Sigmoid colon (tissue), 4 donors: ENCODE results near the gene SEMA4A.

Experiments
- EP300 ChIP-seq, 4 donors: sonication (generic); formaldehyde crosslinking; IDR thresholded peaks; one replicate each; pipeline ENCODE4 v1.6.1; 2017; ENCODE audit warnings: antibody characterized with exemption in 4 of 4
- POLR2A ChIP-seq, 2 donors: fragments of 450-650 bp; IDR thresholded peaks; one replicate each; pipeline ENCODE4 v1.6.1; 2016; ENCODE audit warnings: antibody characterized with exemption in 2 of 2, mild to moderate bottlenecking in 2 of 2, moderate library complexity in 2 of 2
- TF ChIP-seq, protein P1 (sequence below), 4 experiments: fragments of 450-650 bp in 3 of 4; fragments of 200-600 bp in 1 of 4; IDR thresholded peaks; one replicate each; pipeline ENCODE4 v1.5.1; 2016 to 2019; ENCODE audit warnings: antibody characterized with exemption in 4 of 4, mild to moderate bottlenecking in 3 of 4, moderate library complexity in 2 of 4

DNA sequence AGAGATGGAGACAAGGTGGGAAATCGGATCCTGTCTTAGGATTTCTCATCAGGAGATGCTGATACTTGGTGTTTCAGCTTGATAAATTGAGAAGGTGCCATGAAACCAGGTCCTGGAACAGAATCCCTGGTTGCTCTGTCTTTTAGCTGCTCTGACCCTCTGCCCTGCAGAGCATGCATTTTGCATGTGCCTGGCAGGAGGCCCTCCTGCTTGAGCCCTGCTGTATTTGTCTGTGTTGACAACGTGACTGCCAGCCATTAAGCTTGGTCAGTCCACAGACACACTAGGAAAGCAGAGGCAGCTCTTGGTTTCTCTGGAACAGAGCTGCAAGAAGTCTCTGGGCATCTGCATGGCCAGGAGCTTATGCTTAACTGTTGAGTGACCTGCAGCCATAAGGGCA is 43.1 kb downstream of the SEMA4A start:
- TF ChIP-seq POLR2A (IDR thresholded peaks at IDR 0.05) (no peak), EP300 (IDR thresholded peaks at IDR 0.05) (no peak)
- TF ChIP-seq, protein P1, sequence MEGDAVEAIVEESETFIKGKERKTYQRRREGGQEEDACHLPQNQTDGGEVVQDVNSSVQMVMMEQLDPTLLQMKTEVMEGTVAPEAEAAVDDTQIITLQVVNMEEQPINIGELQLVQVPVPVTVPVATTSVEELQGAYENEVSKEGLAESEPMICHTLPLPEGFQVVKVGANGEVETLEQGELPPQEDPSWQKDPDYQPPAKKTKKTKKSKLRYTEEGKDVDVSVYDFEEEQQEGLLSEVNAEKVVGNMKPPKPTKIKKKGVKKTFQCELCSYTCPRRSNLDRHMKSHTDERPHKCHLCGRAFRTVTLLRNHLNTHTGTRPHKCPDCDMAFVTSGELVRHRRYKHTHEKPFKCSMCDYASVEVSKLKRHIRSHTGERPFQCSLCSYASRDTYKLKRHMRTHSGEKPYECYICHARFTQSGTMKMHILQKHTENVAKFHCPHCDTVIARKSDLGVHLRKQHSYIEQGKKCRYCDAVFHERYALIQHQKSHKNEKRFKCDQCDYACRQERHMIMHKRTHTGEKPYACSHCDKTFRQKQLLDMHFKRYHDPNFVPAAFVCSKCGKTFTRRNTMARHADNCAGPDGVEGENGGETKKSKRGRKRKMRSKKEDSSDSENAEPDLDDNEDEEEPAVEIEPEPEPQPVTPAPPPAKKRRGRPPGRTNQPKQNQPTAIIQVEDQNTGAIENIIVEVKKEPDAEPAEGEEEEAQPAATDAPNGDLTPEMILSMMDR (IDR thresholded peaks at IDR 0.05), result no peak
